Occipital lobe (tissue), 2 donors: ENCODE results near the gene UNC93B1. TPM values are rescaled to one million over a fixed set of nuclear protein-coding genes. Genes with fewer than 3 reads are reported as not detected.
A peak's percentile ranks its signal among the peaks of the same experiment; 100 is the strongest.

Source experiments
- DNase-seq: peaks from one replicate; lab custom pipeline; 2025; lab: John Stamatoyannopoulos, UW
- total RNA-seq: library from RNA; depleted of rRNA; stranded (reverse); fragments of >200 nt; gene quantifications from one replicate; pipeline ENCODE4 v1.2.3, GENCODE V29; 2014

The UNC93B1 gene
- total RNA-seq: 4.1 TPM

- peak; percentile 36 for DNase-seq
Observed at GRCh38 chr11:68003846-68004550, at the start of gene UNC93B1. Gene UNC93B1, minus strand, starts transcription at chr11:68004097. Its CDS starts 54 bp downstream, at chr11:68004043.

- no peak for DNase-seq
Observed at GRCh38 chr11:68053117-68053516, 49.2 kb upstream of the UNC93B1 start.

- no peak for DNase-seq
Observed at GRCh38 chr11:68052137-68052873, 48.4 kb upstream of the UNC93B1 start.

GRCh38 chr11:68051191-68052136 is 47.6 kb upstream of the UNC93B1 start:
- no peak for DNase-seq

GRCh38 chr11:68050371-68050841 is 46.5 kb upstream of the UNC93B1 start:
- DNase-seq: no peak

GRCh38 chr11:68049509-68050370 is 45.8 kb upstream of the UNC93B1 start:
- no peak for DNase-seq

GRCh38 chr11:68048681-68049508 is 45.0 kb upstream of the UNC93B1 start:
- DNase-seq: no peak

- DNase-seq: no peak
Observed at GRCh38 chr11:68047437-68048290, 43.8 kb upstream of the UNC93B1 start.

GRCh38 chr11:68044898-68045351 is 41.0 kb upstream of the UNC93B1 start:
- DNase-seq: no peak

GRCh38 chr11:68044145-68044813 is 40.4 kb upstream of the UNC93B1 start:
- no peak for DNase-seq

GRCh38 chr11:68043349-68044144 is 39.6 kb upstream of the UNC93B1 start:
- DNase-seq: no peak

- DNase-seq: no peak
Observed at GRCh38 chr11:68043029-68043348, 39.1 kb upstream of the UNC93B1 start.

GRCh38 chr11:68042219-68043028 is 38.5 kb upstream of the UNC93B1 start:
- no peak for DNase-seq

- DNase-seq: no peak
Observed at GRCh38 chr11:68041617-68042218, 37.8 kb upstream of the UNC93B1 start.

GRCh38 chr11:68040957-68041591 is 37.2 kb upstream of the UNC93B1 start:
- no peak for DNase-seq
